Dedifferentiated amniotic fluid mesenchymal stem cell (primary cell): ENCODE data around the gene MALT1.
A peak's percentile ranks its signal among the peaks of the same experiment; 100 is the strongest.
"Not testable (repeated sequence)": the region's sequence is repeated elsewhere in the genome, so short reads cannot be mapped to it uniquely, and the experiment has no call there.

Experiments used
- DNase-seq: peaks from one replicate; pipeline ENCODE4 v3.0.0-alpha.2; 2016; ENCODE audit errors: extremely low spot score

MALT1 gene

GRCh38 chr18:58671111-58671631, at the start of gene MALT1:
MALT1 (plus strand) TSS chr18:58671465; CDS start chr18:58671644, 179 bp downstream.
- peak; percentile 82 for DNase-seq

GRCh38 chr18:58624011-58624410, 47.3 kb upstream of the MALT1 start:
- DNase-seq = no peak

- DNase-seq = no peak
Measured at GRCh38 chr18:58625839-58626238, 45.4 kb upstream of the MALT1 start.

GRCh38 chr18:58630071-58630470, 41.2 kb upstream of the MALT1 start:
- no peak for DNase-seq

GRCh38 chr18:58631301-58631700, 40.0 kb upstream of the MALT1 start:
- no peak for DNase-seq

GRCh38 chr18:58632552-58632951, 38.7 kb upstream of the MALT1 start:
- DNase-seq = no peak

- DNase-seq = no peak
Measured at GRCh38 chr18:58633874-58634273, 37.4 kb upstream of the MALT1 start.

- peak; percentile 74 for DNase-seq
Measured at GRCh38 chr18:58635891-58636290, 35.4 kb upstream of the MALT1 start.

- DNase-seq = no peak
Measured at GRCh38 chr18:58637197-58637596, 34.1 kb upstream of the MALT1 start.

- DNase-seq = no peak
Measured at GRCh38 chr18:58637946-58638345, 33.3 kb upstream of the MALT1 start.

GRCh38 chr18:58638441-58638840, 32.8 kb upstream of the MALT1 start:
- DNase-seq = no peak

GRCh38 chr18:58639237-58639636, 32.0 kb upstream of the MALT1 start:
- DNase-seq = no peak

GRCh38 chr18:58639751-58640427, 31.4 kb upstream of the MALT1 start:
- peak; percentile 77 for DNase-seq

- no peak for DNase-seq
Measured at GRCh38 chr18:58640428-58640805, 30.8 kb upstream of the MALT1 start.

GRCh38 chr18:58640891-58641610, 30.2 kb upstream of the MALT1 start:
- DNase-seq = no peak

GRCh38 chr18:58643557-58643956, 27.7 kb upstream of the MALT1 start:
- DNase-seq = not testable (repeated sequence)

- no peak for DNase-seq
Measured at GRCh38 chr18:58645398-58645797, 25.9 kb upstream of the MALT1 start.

GRCh38 chr18:58646334-58646862, 24.9 kb upstream of the MALT1 start:
- no peak for DNase-seq

GRCh38 chr18:58649966-58650816, 21.1 kb upstream of the MALT1 start:
- no peak for DNase-seq

- DNase-seq = not testable (repeated sequence)
Measured at GRCh38 chr18:58650830-58651229, 20.4 kb upstream of the MALT1 start.

- DNase-seq = not testable (repeated sequence)
Measured at GRCh38 chr18:58653144-58653722, 18.0 kb upstream of the MALT1 start.
